CD4-positive, alpha-beta memory T cell (primary cell): ENCODE measurements around the gene TAOK3. TPM values are rescaled to one million over a fixed set of nuclear protein-coding genes. Genes with fewer than 3 reads are reported as not detected.

Source experiments
- CTCF ChIA-PET: fragments of 350-600 bp; sonication (Branson Sonifier 250); formaldehyde crosslinking; loops from one replicate; lab custom pipeline; 2021; ENCODE audit warnings: inconsistent platforms; ENCODE audit not compliant: partially characterized antibody; lab: Charles Lee
- POLR2A ChIA-PET: fragments of 350-600 bp; sonication (Branson Sonifier 250); formaldehyde crosslinking; loops from one replicate; lab custom pipeline; 2021; ENCODE audit not compliant: partially characterized antibody; lab: Charles Lee
- DNase-seq, 5 donors: peaks; one replicate each; pipeline versions ENCODE4 v3.0.0 to v3.0.0-alpha.2; 2020 to 2022; ENCODE audit warnings: mixed read lengths in 1 of 5
- H3K27ac ChIP-seq: one replicate; pipeline ENCODE4 v1.7.0; 2013; ENCODE audit warnings: low read depth, low read length
- H3K27me3 ChIP-seq: 2 replicates; pipeline ENCODE4 v1.7.0; 2013; ENCODE audit warnings: mild to moderate bottlenecking, low read length, moderate library complexity; ENCODE audit not compliant: insufficient read depth
- H3K36me3 ChIP-seq: 2 replicates; pipeline ENCODE4 v1.7.0; 2013; ENCODE audit warnings: mild to moderate bottlenecking, low read length, moderate library complexity; ENCODE audit not compliant: insufficient read depth
- H3K4me1 ChIP-seq: 2 replicates; pipeline ENCODE4 v1.7.0; 2013; ENCODE audit warnings: mild to moderate bottlenecking, low read length, moderate library complexity; ENCODE audit not compliant: insufficient read depth
- H3K4me3 ChIP-seq, 2 donors: one replicate each; pipeline ENCODE4 v1.7.0; 2013; ENCODE audit warnings: low read length in 2 of 2, mild to moderate bottlenecking in 1 of 2
- H3K9me3 ChIP-seq, 2 donors: one replicate each; pipeline ENCODE4 v1.7.0; 2013; ENCODE audit warnings: low read length in 2 of 2, control low read depth in 1 of 2; ENCODE audit not compliant: control insufficient read depth in 1 of 2
- H3K27ac Mint-ChIP-seq, 7 donors: one replicate each; pipeline ENCODE4 v1.8.0; 2020 to 2021; ENCODE audit warnings: mixed read lengths in 7 of 7, mild to moderate bottlenecking in 6 of 7, inconsistent platforms in 3 of 7, moderate library complexity in 3 of 7
- H3K27me3 Mint-ChIP-seq, 2 donors: one replicate each; pipeline ENCODE4 v1.8.0; 2020 to 2021; ENCODE audit warnings: mixed read lengths in 2 of 2
- H3K36me3 Mint-ChIP-seq, 2 donors: one replicate each; pipeline ENCODE4 v1.8.0; 2020 to 2021; ENCODE audit warnings: mixed read lengths in 2 of 2, inconsistent platforms in 1 of 2, mild to moderate bottlenecking in 1 of 2
- H3K4me1 Mint-ChIP-seq, 4 donors: one replicate each; pipeline ENCODE4 v1.8.0; 2020 to 2021; ENCODE audit warnings: mixed read lengths in 4 of 4, mild to moderate bottlenecking in 1 of 4
- H3K4me3 Mint-ChIP-seq, 8 donors: one replicate each; pipeline ENCODE4 v1.8.0; 2020 to 2021; ENCODE audit warnings: mixed read lengths in 8 of 8, mild to moderate bottlenecking in 7 of 8, moderate library complexity in 6 of 8, inconsistent platforms in 3 of 8
- H3K9me3 Mint-ChIP-seq, 8 donors: one replicate each; pipeline ENCODE4 v1.8.0; 2020 to 2021; ENCODE audit warnings: mixed read lengths in 8 of 8, mild to moderate bottlenecking in 5 of 8, inconsistent platforms in 3 of 8, moderate library complexity in 1 of 8
- intact Hi-C: fragments of 100-400 bp; cut with micrococcal nuclease; formaldehyde crosslinking; loops from one replicate; pipeline ENCODE4 v1.15.1; 2023
- polyA plus RNA-seq, 2 donors: library from polyadenylated mRNA; unstranded; fragments of 300-500 nt; fragmentation: Illumina TruSeq; gene quantifications; one replicate each; pipeline ENCODE4 v1.2.3, GENCODE V29; 2021
- total RNA-seq, 2 experiments: library from RNA; stranded (reverse); gene quantifications; one replicate each; pipeline ENCODE4 v1.2.3, GENCODE V29; 2021

TAOK3 gene
- total and polyA plus RNA-seq, 4 experiments from 2014 or later: 47.9 to 141 (median 75.4) TPM

DNA sequence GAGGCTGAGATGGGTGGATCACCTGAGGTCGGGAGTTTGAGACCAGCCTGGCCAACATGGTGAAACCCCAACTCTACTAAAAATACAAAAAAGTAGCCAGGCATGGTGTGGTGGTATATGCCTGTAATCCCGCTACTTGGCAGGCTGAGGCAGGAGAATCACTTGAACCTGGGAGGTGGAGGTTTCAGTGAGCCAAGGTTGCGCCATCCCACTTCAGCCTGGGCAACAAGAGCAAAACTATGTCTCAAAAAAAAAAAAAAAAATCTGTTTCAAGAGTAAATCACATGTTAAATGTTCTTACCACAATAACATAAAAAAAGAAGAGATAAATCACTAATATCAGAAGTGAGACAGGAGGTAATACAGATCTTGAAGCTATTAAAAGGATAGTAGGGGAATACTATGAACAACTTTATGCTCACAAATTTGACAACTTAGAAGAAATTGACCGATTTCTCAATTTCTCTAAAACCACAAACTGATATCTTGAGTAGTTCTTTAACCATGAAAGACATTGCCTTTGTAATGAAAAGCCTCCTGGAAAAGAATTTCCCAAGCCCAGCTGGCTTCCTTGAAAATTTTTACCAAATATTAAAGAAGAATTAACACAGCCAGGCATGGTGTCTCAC, 37.7 kb downstream of the TAOK3 start:
- no peak overlapping the region for H3K27ac ChIP-seq
- POLR2A ChIA-PET: interaction anchor here (1.3 kb wide), 1 partner anchor 41 kb away, joined by 3 read pairs; the partner anchor contains the start of gene SUDS3

GRCh38 chr12:118334241-118334640, 38.5 kb downstream of the TAOK3 start:
- CTCF ChIA-PET: no interaction called here
- H3K27ac Mint-ChIP-seq: no peak overlapping the region

More for the DNA sequence above, 37.7 kb downstream of the TAOK3 start:
- Histone ChIP-seq H3K4me3 (no peak overlapping the region), H3K4me1 (peaks cover 10% of the 10 kb centered on the region), H3K27me3 (no peaks in the 10 kb centered on the region), H3K9me3 (no peaks in the 10 kb centered on the region), H3K36me3 (no peaks in the 10 kb centered on the region)
- Mint-ChIP-seq H3K27me3 (no peaks in the 10 kb centered on the region), H3K4me1 (peaks cover 28 to 60% (median 45%) of the 10 kb centered on the region in 4 donors), H3K9me3 (no peaks in the 10 kb centered on the region), H3K4me3 (no peak overlapping the region), H3K36me3 (peaks cover 27 to 44% of the 10 kb centered on the region in 2 donors), H3K27ac (peak overlapping the region in 1 of 7 donors; percentile 13)
- no peak for DNase-seq
- CTCF ChIA-PET: no interaction called here
- intact Hi-C loops: no loop called here

GRCh38 chr12:118332511-118332910, 40.2 kb downstream of the TAOK3 start:
- POLR2A ChIA-PET: no interaction called here
- H3K4me3 Mint-ChIP-seq: no peak overlapping the region

More at GRCh38 chr12:118334241-118334640, 38.5 kb downstream of the TAOK3 start:
- H3K4me1 ChIP-seq: peaks cover 10% of the 10 kb centered on the region
- no peak for DNase-seq
- Mint-ChIP-seq H3K9me3 (no peaks in the 10 kb centered on the region), H3K27me3 (no peaks in the 10 kb centered on the region), H3K4me1 (peaks cover 29 to 57% (median 44%) of the 10 kb centered on the region in 4 donors), H3K36me3 (peaks cover 27 to 41% of the 10 kb centered on the region in 2 donors), H3K4me3 (peak overlapping the region in 1 of 8 donors; percentile 22)
- H3K9me3 ChIP-seq: no peaks in the 10 kb centered on the region
- POLR2A ChIA-PET: interaction anchor here (1.3 kb wide), 1 partner anchor 42 kb away, joined by 3 read pairs; the partner anchor contains the start of gene SUDS3
- no peaks in the 10 kb centered on the region for H3K27me3 ChIP-seq
- H3K36me3 ChIP-seq: no peaks in the 10 kb centered on the region
- intact Hi-C loops: no loop called here
- no peak overlapping the region for H3K4me3 ChIP-seq
- H3K27ac ChIP-seq: no peak overlapping the region

GRCh38 chr12:118330421-118331018, 42.2 kb downstream of the TAOK3 start:
- H3K27ac Mint-ChIP-seq: peak overlapping the region in 3 of 7 donors; percentile 25 to 64 (median 35)
- POLR2A ChIA-PET: no interaction called here
- Histone ChIP-seq H3K27me3 (no peaks in the 10 kb centered on the region), H3K9me3 (no peaks in the 10 kb centered on the region), H3K4me1 (peaks cover 5% of the 10 kb centered on the region), H3K4me3 (no peak overlapping the region), H3K27ac (no peak overlapping the region), H3K36me3 (no peaks in the 10 kb centered on the region)
- H3K36me3 Mint-ChIP-seq: peaks cover 13 to 34% of the 10 kb centered on the region in 2 donors
- intact Hi-C loops: no loop called here
- no peak for DNase-seq
- H3K27me3 Mint-ChIP-seq: no peaks in the 10 kb centered on the region
- peak overlapping the region in 2 of 8 donors; percentile 34 to 41 for H3K4me3 Mint-ChIP-seq
- H3K9me3 Mint-ChIP-seq: no peaks in the 10 kb centered on the region
- peaks cover 20 to 32% (median 27%) of the 10 kb centered on the region in 4 donors for H3K4me1 Mint-ChIP-seq
- CTCF ChIA-PET: no interaction called here

More at GRCh38 chr12:118332511-118332910, 40.2 kb downstream of the TAOK3 start:
- DNase-seq: no peak
- CTCF ChIA-PET: interaction anchor here (0.7 to 1.1 kb wide), 3 partner anchors 15 to 45 kb away, joined by 3 to 4 read pairs (median 3); no protein-coding TSS in a partner anchor
- Mint-ChIP-seq H3K27ac (no peak overlapping the region), H3K4me1 (peaks cover 23 to 42% (median 37%) of the 10 kb centered on the region in 4 donors), H3K9me3 (no peaks in the 10 kb centered on the region), H3K36me3 (peaks cover 23 to 36% of the 10 kb centered on the region in 2 donors), H3K27me3 (no peaks in the 10 kb centered on the region)
- Histone ChIP-seq H3K36me3 (no peaks in the 10 kb centered on the region), H3K4me1 (peaks cover 5% of the 10 kb centered on the region), H3K27me3 (no peaks in the 10 kb centered on the region), H3K9me3 (no peaks in the 10 kb centered on the region), H3K27ac (no peak overlapping the region), H3K4me3 (no peak overlapping the region)
- intact Hi-C loops: no loop called here

DNA sequence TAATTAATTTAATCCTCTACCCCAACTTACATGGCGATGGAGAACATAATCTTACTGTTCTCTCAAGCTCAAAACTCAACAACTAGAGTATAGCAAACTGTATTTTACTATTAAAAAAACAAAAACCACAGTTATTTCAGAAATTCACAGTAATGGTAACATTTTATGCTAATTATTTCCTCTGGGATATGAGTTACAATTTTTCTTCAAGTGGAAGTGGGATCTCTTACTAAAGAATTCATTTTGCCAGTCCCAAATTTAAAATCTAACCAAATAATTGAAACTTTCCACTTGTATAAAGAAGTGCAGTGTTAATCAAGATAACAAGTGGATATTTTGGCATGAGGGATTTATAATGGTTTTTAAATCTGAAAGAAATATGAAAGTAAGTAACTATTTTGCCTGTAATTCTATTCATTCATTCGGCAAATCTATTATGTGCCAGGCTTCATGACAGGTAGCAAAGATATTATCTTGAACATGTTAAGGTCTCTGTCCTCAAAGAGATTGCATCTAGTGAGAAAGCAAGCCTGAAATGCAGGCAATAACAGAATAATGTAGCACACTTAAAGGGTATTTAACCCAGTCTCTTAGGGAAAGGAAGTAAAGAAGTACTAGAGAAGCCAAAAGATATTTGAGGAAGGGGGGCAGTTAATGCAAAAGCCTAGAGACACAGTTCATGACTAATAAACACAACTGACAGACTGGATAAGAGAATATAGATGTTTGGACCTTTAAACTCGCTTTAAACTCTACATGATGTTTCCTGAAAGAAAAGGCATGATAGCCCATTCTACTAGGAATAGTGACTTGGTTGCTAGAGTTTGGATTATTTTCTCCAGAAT, 44.0 kb downstream of the TAOK3 start:
- H3K27me3 Mint-ChIP-seq: no peaks in the 10 kb centered on the region
- ChIA-PET POLR2A (no interaction called here), CTCF (interaction anchor here (0.7 kb wide), 1 partner anchor 47 kb away, joined by 5 read pairs; the partner anchor contains the start of gene SUDS3)
- no peak overlapping the region for H3K27ac ChIP-seq
- no peak overlapping the region for H3K27ac Mint-ChIP-seq
- H3K27me3 ChIP-seq: no peaks in the 10 kb centered on the region
- intact Hi-C loops: no loop called here
- DNase-seq: no peak
- H3K9me3 Mint-ChIP-seq: no peaks in the 10 kb centered on the region
- H3K36me3 ChIP-seq: no peaks in the 10 kb centered on the region
- peaks cover 9 to 32% of the 10 kb centered on the region in 2 donors for H3K36me3 Mint-ChIP-seq
- H3K4me3 ChIP-seq: no peak overlapping the region
- peaks cover 5% of the 10 kb centered on the region for H3K4me1 ChIP-seq
- no peak overlapping the region for H3K4me3 Mint-ChIP-seq
- H3K9me3 ChIP-seq: no peaks in the 10 kb centered on the region
- peaks cover 27 to 39% (median 32%) of the 10 kb centered on the region in 4 donors for H3K4me1 Mint-ChIP-seq

DNA sequence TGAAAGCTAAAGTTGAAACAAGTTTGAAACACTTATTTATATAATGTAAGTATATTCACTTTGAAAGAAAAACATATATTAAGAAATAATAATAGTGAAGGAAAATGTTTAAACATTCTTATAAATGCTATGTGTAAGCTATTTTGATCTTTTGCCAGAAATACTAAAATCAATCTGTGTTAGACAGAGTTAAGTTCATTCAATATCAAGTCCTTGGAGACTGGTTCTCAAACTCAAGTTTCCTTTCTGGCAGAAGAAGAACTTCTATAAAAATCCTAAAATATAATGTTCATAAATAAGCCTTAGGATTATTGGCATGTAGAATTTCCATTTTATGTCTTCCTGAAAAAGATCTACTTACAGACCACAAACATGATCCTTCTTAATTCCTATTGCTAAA, 45.3 kb downstream of the TAOK3 start:
- CTCF ChIA-PET: no interaction called here
- intact Hi-C loops: no loop called here
- H3K4me1 Mint-ChIP-seq: peaks cover 23 to 29% (median 25%) of the 10 kb centered on the region in 4 donors

More for the DNA sequence above, 45.3 kb downstream of the TAOK3 start:
- Mint-ChIP-seq H3K27me3 (no peaks in the 10 kb centered on the region), H3K4me3 (no peak overlapping the region), H3K9me3 (no peaks in the 10 kb centered on the region), H3K27ac (no peak overlapping the region), H3K36me3 (peaks cover 7 to 20% of the 10 kb centered on the region in 2 donors)
- no peaks in the 10 kb centered on the region for H3K27me3 ChIP-seq
- no peaks in the 10 kb centered on the region for H3K9me3 ChIP-seq
- no peak overlapping the region for H3K27ac ChIP-seq
- H3K4me1 ChIP-seq: peaks cover 5% of the 10 kb centered on the region
- POLR2A ChIA-PET: no interaction called here
- H3K36me3 ChIP-seq: no peaks in the 10 kb centered on the region
- no peak overlapping the region for H3K4me3 ChIP-seq
- DNase-seq: no peak
